GM19351 (cell line): ENCODE results near the gene BIRC5.
"Not testable (repeated sequence)": the region's sequence is repeated elsewhere in the genome, so short reads cannot be mapped to it uniquely, and the experiment has no call there.

Experiments
- ATAC-seq: cut with Tn5 transposase; IDR thresholded peaks from one replicate; pipeline ENCODE4 v1.9.1; 2021; ENCODE audit warnings: mild to moderate bottlenecking, moderate library complexity; ENCODE audit not compliant: unreplicated experiment

Gene BIRC5

GRCh38 chr17:78238823-78239488 is 24.9 kb downstream of the BIRC5 start:
- no peak for ATAC-seq

GRCh38 chr17:78239489-78239931 is 25.5 kb downstream of the BIRC5 start:
- no peak for ATAC-seq

- ATAC-seq: no peak
These were observed 26.1 kb downstream of the BIRC5 start for GRCh38 chr17:78240012-78240655.

DNA sequence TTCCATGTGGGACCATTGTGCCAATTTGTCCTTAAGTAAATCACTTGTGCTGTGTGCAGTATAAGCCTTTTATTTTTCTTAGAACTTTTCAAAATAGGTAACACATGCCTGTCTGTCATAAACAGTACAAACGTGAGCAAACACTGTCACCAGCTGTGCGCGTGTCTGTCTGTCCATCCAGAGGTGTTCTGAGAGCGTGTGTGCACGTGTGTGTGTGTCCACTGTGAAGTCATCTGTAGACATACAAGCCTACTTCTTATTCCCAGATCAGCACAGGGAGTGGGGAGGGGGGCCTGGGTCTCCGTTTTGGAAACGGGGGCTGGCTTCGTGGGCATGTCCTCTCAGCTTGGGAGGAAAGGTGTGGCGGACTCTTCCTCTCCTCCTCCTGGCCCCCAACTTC is 26.8 kb downstream of the BIRC5 start:
- no peak for ATAC-seq

DNA sequence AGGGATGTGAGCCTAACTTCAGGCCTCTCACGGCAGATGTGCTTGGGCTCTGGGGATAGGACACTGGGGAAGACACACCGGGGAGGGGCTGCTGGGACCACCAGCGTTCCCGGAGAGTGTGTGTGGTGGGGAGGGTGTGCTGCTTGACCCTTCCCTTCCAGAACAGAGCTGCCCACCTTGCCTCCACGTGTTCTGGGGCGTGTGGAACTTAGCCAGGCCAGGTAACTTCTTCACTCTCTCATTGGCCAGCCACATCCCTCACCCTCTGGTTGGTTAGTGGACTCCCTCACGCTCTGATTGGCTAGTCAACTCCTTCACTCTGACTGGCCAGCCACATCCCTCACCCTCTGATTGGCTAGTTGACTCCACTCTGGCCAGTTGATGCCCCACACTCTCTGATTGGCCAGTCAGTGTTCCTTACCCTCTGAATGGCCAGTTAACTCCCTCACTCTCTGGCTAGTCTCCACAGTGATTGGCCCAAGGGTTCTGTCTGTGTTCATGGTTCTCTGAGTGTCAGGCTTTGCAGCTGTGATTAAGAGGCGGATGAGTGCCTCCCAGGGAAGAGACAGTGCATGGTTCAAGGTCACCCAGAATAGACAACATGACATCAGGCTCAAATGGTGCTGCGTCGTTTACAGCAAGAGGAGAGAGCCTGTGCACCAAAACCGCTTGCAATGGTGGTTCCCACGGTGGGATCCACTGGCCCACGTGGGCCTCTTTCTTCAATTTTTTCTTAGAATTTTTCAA is 27.4 kb downstream of the BIRC5 start:
- ATAC-seq: no peak

- no peak for ATAC-seq
These were observed 28.1 kb downstream of the BIRC5 start for GRCh38 chr17:78242024-78242742.

- ATAC-seq: no peak
These were observed 33.3 kb downstream of the BIRC5 start for GRCh38 chr17:78247304-78247703.

DNA sequence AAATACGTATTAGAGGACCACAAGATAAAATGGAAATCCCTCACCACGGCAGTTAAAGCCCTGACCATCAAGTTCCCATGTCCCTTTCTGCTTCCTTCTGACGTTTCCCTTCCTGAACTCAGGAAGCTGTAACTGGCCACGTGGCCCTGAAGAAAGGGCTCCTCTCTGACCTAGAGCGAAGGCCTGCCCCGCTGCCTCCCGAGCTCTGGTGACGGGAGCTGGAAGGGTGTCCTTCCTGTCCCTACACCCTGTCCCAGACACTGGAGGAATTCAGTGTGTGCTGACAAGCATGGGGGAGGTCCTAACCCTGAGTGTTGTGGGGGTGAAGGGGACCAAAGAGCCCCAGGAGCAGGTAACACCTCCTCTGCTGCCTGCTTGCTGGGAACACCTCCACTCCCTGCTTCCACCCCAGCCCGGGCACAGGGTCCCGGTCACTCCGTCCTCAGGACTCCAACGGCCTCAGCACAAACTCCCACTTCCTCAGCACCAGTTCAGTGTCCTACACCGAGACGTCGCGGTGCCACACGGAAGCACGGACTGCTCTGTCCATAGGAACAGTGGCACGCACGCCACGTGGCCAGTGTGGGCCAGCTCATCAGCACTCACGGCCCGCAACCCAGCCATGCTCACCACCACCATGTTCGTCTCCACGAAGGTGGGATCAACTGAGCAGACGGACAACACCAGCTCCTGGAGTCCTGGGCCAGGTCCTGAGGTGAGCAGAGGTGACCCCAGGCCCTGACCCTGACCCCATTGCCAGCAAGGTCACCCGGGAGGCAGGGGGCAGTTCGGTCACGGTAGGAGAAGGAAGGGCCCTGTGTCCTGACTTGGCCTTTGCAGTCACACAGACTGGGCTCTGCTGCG is 34.2 kb downstream of the BIRC5 start:
- no peak for ATAC-seq

GRCh38 chr17:78249074-78249817 is 35.2 kb downstream of the BIRC5 start:
- no peak for ATAC-seq

DNA sequence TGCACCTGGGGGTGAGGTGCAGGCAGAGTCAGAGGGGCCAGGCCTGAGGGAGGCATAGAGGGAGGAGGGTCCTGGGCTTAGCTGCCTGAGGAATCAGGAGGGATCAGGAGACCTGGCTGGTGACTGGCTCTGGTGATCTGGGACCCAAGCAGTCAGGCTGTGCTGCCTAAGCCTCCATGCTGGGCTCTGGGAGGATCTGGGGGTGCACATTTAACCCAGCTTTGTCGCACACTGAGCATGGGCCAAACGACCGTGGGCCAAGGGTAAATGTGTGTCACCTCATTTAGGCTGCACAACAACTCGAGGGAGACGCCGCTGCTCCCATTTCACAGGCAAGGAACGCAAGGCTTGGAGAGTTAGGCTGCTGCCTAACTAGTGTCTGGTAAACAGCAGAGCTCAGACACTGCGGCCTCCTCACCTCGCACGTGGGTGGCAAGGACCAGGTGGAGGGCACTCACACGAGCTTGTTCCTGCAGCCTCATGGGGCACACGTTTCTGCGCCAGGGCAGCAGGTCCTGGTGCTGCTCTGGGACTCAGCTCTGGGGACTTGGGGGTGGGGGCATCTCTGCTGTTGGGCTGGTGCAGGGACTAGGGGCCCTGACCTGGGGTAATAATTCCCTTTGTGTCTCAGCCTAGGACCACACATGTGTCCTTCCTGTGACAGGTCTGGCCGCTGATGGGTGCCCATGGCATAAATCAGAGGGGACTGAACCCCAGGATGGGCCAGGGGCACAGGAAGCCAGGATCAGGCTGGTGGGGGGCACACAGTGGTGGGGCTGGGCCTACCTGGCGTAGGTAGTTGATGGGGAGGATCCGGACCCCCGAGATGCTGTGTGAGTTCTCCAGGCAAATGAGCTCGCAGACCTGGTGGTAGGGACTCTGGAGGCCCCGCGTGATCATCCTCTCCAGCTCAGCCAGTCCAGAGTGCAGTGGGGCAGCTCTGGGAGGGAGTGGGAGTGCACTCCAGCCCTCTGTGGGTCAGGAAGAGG is 36.1 kb downstream of the BIRC5 start:
- ATAC-seq: no peak

DNA sequence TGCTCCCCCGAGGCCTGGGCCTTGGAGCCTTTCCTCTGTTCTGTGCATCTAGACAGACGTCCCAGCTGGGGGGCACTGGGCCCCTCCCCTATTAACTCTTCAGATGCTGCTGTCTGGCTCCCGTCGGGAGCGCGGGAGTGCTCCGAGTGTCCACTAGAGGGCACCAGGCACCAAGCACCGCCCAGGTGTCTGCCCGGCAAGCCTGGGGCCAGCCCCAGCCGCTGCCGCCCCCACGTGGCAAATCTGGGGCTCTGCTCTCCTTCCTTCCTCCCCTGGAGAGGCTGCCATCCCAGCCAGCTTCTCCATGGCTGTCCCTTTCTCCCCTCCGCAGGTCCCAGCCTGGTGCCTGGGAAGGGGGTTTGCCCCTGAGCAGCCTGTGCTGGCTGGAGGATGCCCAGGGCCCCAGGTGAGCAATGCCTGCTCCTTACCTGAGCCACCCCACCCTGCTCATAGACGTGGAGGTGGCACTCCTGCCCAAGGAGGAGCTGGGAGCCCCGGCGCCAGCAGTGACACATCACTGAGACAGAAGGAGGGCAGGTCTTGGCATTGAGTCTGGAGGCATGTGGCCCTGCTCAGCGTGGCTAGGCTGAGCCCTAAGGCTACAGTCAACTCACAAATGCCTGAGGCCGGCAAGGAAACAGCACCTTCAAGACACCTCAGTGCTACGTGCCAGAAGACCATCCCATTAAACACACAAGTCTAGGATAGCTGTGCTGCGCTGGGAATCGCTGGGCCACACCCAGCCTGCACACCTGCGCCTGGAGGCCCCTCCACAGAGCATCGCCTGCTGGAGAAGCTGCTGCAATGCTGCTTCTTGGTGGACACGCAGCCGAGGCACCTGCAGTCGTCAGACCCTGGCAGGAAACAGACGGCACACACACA is 37.1 kb downstream of the BIRC5 start:
- ATAC-seq: peak; percentile 49

DNA sequence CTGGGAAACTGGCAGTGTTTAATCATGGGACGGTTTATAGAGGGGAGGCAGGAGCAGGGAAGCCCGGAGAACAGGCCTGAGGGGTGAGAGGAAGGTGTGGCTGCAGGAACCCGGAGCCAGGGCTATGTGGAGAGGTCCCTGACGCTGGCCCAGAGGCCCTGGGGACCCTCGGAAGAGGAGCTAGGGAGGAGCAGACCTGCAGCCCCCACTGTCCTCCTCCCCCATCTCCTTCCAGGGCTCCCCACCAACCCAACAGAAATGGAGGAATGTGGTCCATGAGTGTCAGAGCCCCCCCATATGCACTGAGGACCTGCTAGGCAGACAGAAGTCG is 37.7 kb downstream of the BIRC5 start:
- no peak for ATAC-seq

DNA sequence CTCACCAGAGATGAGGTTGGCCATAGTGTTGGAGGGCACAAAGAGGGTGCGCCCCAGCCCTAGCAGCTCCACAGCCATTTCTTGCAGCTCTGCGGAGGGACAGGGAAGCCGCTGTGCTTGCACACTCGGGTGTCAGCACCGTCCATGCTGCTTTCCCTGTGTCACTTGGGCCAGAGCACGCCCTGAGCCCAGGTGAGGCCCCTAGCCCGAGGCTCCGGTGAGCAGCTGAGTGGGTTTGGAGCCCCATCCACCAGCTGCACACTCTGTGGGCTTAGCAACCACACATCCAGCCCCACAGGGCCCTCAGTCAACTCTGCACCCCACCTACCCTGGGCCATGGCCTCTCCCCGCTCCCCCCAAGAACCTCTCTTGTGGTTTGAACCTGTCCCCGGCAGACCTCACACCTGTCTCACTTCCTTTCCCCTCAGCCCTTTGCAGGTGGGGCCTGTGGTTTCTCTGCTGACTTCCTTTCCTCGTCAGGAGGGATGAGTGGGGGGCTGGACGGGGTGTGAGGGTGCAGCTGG is 38.1 kb downstream of the BIRC5 start:
- ATAC-seq: no peak

GRCh38 chr17:78252701-78253635 is 38.9 kb downstream of the BIRC5 start:
- no peak for ATAC-seq

GRCh38 chr17:78253636-78253945 is 39.5 kb downstream of the BIRC5 start:
- ATAC-seq: not testable (repeated sequence)

GRCh38 chr17:78253946-78254672 is 40.1 kb downstream of the BIRC5 start:
- ATAC-seq: peak; percentile 59
